NCI-H2227 (cell line): Measurements from ENCODE around the gene PSEN2.

ENCODE experiments used
- DNase-seq: peaks from one replicate; lab custom pipeline; 2025; ENCODE audit not compliant: unreplicated experiment; lab: John Stamatoyannopoulos, UW

The PSEN2 gene

GRCh38 chr1:226863446-226863845 lies 7.0 kb upstream of the PSEN2 start:
- no peak for DNase-seq

DNA sequence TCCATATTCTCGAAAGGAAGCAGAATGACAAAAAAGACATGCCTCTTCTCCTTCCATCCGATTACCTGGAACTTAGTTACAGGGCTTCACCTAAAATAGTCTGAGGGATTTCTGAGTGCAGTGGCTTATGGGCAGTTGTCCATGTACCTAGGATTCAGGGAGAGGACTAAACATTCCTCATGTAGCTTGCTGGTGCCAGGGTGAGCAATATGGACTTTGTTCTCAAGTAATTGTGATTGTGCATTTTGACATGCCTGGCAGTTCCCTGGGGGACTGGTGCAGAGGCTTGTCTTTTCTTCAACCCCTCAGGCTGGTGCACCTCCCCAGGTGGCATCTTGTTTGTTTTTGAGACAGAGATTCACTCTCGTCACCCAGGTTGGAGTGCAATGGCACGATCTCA lies 6.1 kb upstream of the PSEN2 start:
- no peak for DNase-seq

DNA sequence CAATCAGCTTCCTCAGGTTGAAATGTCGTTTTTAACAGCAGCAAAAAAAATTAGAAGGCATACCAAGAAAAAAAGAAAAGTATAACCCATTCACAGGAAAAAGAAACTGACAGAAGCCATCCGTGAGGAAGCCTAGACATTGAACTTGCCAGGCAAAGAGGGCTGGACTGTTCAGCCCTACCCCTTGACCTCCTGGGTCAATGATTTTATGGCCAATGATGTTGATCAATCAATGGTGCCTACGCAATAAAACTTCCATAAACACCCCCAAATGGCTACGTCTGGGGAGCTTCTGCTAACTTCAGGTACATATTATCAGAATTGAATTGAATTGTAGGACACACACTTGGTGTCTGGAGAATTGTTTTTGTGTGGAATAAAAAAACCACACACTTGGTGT lies 4.8 kb upstream of the PSEN2 start:
- DNase-seq: no peak

DNA sequence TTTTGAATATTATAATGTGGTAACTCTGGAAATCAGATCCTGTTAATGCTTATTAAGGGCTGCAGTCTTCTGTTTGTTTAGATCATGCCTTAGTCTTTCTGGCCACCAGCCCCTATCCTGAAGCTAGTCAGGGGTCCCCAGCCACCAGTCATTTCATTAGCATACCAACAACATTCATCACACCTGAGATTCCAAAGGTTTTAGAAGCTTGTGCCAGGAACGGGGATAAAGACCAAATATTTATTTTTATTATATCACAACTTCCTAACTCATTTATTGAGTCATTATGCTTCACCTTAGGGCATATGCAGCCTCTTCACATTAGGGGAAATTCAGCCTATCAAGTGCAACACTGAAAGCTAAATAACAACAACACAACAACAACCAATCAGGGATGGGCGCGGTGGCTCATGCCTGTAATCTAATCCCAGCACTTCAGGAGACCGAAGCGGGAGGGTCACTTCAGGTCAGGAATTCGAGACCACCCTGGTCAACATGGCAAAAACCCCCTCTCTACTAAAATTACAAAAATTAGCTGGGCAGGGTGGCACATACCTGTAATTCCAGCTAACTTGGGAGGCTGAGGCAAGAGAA lies 2.9 kb upstream of the PSEN2 start:
- no peak for DNase-seq

DNA sequence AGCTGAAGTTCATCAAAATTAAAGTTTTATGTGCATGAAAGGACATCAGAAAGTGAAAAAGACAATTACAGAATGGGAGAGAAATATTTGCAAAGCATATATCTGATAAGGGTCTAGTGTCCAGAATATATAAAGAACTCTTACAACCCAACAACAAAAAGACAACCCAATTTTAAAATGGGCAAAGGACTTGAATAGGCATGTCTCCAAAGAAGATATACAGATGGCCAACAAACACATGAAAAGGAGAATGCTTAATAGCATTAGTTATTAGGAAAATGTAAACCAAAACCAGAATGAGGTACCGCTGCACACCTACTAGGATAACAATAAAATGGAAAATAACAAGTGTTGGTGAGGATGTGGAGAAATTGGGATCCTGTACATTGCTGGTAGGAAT lies 1.7 kb upstream of the PSEN2 start:
- no peak for DNase-seq

GRCh38 chr1:226870026-226870400 lies 403 bp upstream of the PSEN2 start:
- no peak for DNase-seq

DNA sequence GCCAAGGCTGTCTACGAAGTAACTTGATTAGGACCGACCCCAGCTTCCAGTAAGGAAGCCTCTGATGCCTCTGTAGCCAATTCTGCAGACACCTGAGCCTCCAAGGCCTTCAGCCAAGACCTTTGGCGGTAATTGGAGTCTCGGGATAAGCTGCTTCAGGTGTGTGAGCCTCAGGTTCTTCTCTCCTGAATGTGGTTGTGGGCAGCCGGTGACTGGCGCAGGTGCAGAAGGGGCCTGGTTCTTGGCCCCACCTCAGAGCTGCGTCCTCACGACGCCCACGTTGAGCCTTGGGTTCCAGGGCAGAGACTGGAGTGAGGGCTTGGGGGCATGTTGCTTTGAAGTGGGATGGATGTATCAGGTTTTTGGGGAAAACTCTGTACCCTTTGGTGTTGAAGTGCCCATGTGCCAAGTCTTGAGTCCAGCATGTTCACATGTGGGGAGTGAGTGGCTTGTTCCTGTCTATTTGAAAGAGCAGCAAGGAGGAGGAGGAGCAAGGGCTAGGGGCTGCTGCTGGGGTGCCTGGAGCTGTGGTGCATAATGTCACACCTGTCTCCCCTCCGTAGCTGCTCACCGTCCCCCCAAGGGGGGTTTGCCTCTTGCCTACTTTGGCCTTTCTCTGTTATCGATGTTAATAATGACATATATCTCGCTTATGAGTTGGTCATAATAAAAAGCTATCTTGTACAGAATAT lies 1.4 kb downstream of the PSEN2 start:
- no peak for DNase-seq

GRCh38 chr1:226872437-226872836 lies 2.0 kb downstream of the PSEN2 start:
- DNase-seq: no peak

DNA sequence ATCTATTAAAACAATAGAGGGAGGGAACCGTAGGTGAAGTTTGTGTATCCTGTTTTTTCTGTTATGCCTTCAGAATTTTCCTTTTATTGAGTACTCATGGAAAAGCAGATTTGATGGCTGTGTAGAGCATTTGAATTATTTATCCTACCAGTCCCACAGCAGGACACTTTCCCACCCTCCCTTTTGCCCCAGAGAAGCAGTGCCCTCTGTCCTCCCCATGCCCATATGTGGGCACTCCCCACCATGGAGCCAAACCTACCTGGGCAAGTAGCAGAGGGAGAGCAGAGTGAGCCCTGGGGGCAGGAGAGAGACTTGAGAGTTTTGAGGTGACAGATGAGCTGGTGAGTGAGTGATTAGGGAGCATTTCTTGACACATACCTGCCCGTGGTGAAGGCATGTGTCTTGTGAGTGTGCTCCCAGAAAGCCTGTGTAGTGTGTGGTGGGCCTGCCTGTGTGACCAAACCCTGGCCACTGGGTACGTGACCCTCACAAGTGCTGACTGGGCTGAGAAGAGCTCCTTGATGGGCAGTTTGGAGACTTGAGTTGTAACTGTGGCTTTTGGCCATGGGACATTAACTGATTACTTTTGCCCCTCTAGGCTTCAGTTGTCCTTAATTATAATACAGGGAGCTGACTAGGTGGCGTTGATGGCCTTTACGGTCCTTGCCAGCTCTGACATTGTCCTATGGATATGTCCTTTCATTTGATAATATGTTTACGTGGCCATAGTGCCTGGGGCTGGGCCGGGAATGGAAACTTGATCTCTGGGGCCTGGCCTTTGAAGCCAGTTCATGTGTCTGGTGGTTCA lies 3.6 kb downstream of the PSEN2 start:
- no peak for DNase-seq

DNA sequence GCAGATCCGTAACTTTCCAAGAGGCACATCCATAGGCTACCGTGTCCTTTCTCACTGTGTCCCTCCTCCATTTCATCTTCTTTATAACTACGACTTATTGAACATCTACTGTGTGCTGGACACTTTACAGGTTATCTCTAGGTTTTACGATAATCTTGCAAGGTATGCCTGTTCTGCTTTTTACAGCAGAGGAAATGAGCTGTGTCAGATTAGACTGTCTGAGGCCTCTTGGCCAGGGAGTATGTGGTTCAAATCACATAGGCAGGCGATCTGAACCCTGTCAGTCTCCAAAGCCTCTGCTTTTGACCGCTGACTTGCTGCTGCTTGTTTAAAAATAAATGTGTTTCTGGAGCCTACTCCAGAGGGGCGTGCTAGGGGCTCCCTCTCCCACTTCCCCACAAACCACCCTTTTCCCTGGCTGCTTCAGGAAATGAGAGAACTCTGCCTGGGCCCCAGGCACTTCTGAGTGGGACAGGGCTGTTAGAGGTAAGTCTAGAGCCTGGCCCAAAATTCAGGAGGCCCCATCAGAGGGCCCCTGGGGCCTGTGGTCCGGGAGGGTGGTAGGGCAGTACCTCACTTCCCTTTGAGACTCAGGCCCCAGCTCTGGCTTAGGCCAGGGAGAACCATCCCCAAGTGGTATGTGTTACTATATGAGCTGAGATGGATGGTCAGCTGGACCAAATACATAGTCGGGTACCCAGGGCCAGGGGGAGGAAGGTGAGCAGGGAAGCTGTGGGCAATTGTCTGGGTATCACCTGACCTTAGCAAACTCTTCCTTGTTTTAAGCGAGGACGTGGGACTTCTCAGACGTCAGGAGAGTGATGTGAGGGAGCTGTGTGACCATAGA lies 4.4 kb downstream of the PSEN2 start:
- DNase-seq: no peak

DNA sequence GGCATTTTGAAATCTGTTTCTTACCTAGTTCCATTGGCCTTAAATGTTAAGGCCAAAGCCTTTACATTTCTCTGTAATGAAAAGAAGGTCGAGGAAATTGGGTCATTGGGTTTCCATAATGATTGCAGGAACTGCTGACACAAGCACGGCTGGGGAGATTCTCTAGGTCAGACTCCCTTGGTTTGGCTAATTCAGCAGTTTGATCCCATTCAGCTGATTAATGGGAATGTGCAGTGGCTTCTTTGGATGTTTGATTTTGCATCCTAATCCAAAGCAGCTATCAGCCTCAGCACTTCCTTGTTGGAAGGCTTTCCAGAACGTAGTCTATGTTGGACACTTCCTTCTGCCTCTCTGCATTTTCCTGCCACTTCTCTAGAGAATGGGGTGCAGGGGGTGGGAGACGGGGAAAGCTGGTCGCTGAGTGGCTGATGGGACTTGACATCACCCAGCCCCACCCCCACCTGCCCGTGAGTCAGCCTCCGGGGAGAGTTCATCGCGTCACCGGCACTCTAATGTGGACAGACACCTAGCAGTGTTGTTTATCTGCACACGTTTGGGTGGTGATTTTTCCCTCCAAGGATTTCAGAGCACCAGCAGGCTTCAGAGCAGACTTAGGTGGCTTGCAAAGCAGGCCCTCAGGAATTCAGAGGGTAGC lies 5.4 kb downstream of the PSEN2 start:
- DNase-seq: peak; percentile 48

DNA sequence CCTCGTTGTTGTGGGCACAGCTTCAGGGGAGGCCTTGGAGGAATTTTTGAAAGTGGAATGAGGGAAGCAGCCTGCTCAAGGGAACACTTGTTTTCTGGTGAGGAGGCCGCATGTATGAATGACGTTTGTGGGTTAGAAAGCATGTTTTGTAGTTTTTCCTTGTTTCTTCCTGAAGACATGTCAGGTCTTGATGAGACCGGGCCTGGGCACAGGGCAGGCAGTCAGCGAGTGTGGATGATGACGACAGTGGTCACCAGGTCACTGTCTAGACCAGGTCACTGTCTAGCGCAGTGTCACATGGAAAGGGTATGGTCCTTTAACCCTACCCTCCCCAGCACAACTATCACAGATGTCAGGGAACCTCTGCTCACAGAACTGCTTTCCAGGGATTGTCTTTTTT lies 7.3 kb downstream of the PSEN2 start:
- no peak for DNase-seq

GRCh38 chr1:226880372-226881287 lies 10.2 kb downstream of the PSEN2 start:
- no peak for DNase-seq

GRCh38 chr1:226881515-226882185 lies 11.2 kb downstream of the PSEN2 start:
- no peak for DNase-seq

DNA sequence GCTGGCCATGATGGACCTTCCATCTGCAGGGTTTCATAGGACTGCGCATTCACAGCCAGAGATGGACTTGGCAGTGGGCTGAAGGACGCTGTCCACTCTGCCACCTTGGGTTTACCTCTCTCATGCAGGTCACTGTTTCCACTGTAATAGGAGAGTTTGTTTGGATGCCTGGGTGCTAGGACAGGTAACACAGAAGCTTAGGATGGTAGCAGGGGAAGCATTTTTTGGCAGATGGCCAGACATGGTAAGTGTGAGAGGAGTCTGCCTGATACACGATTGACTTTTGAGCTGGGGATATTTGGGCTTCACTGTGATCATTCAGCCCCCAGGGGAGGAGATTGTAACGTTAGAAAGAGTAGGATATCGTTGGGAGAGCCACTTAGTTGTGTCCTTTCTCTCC lies 11.8 kb downstream of the PSEN2 start:
- no peak for DNase-seq

DNA sequence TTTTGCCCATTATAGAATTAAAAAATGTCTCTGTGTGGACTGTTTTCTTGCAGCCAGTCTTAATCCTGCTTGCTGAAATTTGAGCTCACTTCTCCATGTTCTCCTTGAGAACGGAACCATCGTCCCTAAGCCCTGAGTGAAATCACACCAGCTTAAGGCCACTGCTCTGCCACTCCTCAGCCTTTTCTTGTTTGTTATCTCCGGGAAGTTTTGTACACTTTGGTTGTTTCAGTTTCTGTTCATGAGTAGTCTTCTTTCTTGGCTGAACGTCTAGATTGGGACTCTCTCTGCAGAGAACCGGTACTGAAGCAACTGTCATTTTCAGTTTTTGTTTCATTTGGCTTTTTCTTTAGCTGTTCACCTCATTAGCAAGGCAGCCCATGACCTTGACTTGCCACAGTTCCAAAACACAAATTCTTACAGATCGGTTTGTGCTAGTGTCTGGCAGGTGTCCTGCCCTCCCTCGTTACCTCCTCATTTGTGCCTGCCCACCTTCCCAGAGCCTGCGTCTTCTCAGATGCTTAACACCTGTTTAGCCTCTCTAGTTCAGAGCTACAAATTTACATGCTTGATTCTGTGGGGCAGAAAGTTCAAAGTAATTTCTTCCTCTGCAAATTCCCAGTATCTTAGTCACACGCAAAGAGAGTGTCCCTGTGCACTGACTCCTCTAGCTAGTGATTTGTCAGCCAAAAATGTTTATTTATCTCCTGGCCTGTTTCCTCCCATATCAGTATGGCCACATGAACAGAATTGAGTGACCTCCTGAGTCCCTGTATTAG lies 12.4 kb downstream of the PSEN2 start:
- DNase-seq: no peak

- DNase-seq: no peak
Measured at GRCh38 chr1:226883630-226884029, 13.2 kb downstream of the PSEN2 start.

GRCh38 chr1:226884116-226884625 lies 13.8 kb downstream of the PSEN2 start:
- no peak for DNase-seq
